HEK293T (cell line): ENCODE results near the gene TRERF1.

Experiments used
- CTCF ChIA-PET: fragments of 350-600 bp; formaldehyde crosslinking; extraction: SDS; loops from one replicate; lab custom pipeline; 2021; ENCODE audit warnings: antibody characterized with exemption, inconsistent platforms; lab: Yijun Ruan, JAX
- POLR2A ChIA-PET: fragments of 350-600 bp; formaldehyde crosslinking; extraction: SDS; loops from one replicate; lab custom pipeline; 2020; ENCODE audit warnings: antibody characterized with exemption, inconsistent platforms; lab: Yijun Ruan, JAX
- DNase-seq: peaks from one replicate; pipeline ENCODE4 v3.0.0; 2012; ENCODE audit warnings: mixed read lengths; ENCODE audit errors: extremely low spot score
- BHLHE40 ChIP-seq: fragments of 450-650 bp; IDR thresholded peaks from 2 replicates; pipeline ENCODE4 v1.6.1; 2016; ENCODE audit warnings: mild to moderate bottlenecking, moderate library complexity, borderline replicate concordance
- CTBP1 ChIP-seq: fragments of 450-650 bp; IDR thresholded peaks from 2 replicates; pipeline ENCODE4 v1.6.1; 2016; ENCODE audit warnings: borderline replicate concordance
- ELF4 ChIP-seq: fragments of 450-650 bp; IDR thresholded peaks from 2 replicates; pipeline ENCODE4 v1.6.1; 2017; ENCODE audit warnings: antibody characterized with exemption
- FOXA1 ChIP-seq: fragments of 450-650 bp; IDR thresholded peaks from 2 replicates; pipeline ENCODE4 v1.6.1; 2016; ENCODE audit warnings: mild to moderate bottlenecking
- FOXK2 ChIP-seq: fragments of 450-650 bp; IDR thresholded peaks from 2 replicates; pipeline ENCODE4 v1.6.1; 2016; ENCODE audit warnings: mild to moderate bottlenecking
- FOXM1 ChIP-seq: fragments of 450-650 bp; IDR thresholded peaks from 2 replicates; pipeline ENCODE4 v1.6.1; 2017; ENCODE audit warnings: mild to moderate bottlenecking, borderline replicate concordance
- HDGF ChIP-seq: fragments of 450-650 bp; IDR thresholded peaks from 2 replicates; pipeline ENCODE4 v1.6.1; 2017; ENCODE audit warnings: antibody characterized with exemption, borderline replicate concordance
- L3MBTL2 ChIP-seq: fragments of 450-650 bp; conservative IDR thresholded peaks from 2 replicates; pipeline ENCODE4 v1.6.1; 2016; ENCODE audit warnings: mild to moderate bottlenecking
- LEF1 ChIP-seq: fragments of 450-650 bp; IDR thresholded peaks from 2 replicates; pipeline ENCODE4 v1.6.1; 2017; ENCODE audit warnings: mild to moderate bottlenecking, borderline replicate concordance
- NFRKB ChIP-seq: fragments of 450-650 bp; IDR thresholded peaks from 2 replicates; pipeline ENCODE4 v1.6.1; 2016; ENCODE audit warnings: mild to moderate bottlenecking, moderate library complexity
- SP1 ChIP-seq: fragments of 450-650 bp; IDR thresholded peaks from 2 replicates; pipeline ENCODE4 v1.6.1; 2017
- SUZ12 ChIP-seq: fragments of 450-650 bp; IDR thresholded peaks from 2 replicates; pipeline ENCODE4 v1.6.1; 2016; ENCODE audit warnings: mild to moderate bottlenecking
- TARDBP ChIP-seq: fragments of 450-650 bp; IDR thresholded peaks from 2 replicates; pipeline ENCODE4 v1.6.1; 2016
- ZNF384 ChIP-seq: fragments of 450-650 bp; IDR thresholded peaks from 2 replicates; pipeline ENCODE4 v1.6.1; 2016
- TF ChIP-seq, protein P1 (sequence below): fragments of 450-650 bp; IDR thresholded peaks from 2 replicates; pipeline ENCODE4 v1.6.1; 2016

TRERF1 gene

DNA sequence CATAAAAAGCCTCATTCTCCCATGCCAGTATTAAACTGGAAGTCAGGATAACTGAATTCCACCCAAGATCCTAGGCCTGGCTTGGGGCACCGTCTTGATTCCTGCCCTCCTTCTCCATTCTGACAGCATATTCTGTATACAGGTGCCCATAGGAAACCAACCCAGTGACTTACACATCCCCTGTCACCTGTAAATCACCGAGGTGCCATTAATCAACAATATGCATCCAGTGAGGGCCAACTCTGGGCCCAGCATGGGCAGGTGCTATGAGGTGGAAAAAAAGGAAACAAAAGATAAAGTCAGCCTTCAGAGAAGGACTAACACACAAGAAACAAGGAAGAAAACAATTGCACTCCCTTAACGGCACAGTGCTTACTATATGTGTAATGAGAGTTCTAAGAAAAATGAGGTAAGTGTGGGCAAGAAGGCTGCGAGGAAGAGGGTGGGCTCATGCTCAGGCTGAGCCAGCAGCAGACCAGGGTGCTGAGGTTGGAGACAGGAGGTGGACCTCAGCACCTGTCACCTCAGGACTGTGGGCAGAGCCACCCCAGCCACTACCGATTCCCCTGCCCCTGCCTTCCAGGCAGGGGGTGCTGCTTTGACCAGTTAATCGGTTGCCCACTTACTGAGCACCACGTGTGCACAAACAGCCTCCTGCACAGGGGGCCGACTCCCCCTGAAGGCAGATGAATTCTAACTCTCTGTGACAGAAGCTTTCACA, 105.9 kb downstream of the TRERF1 start:
- TF ChIP-seq BHLHE40 (no peak), LEF1 (no peak), SUZ12 (no peak), FOXM1 (no peak), HDGF (no peak), L3MBTL2 (no peak), SP1 (no peak), ELF4 (no peak), TARDBP (no peak)
- TF ChIP-seq, protein P1, sequence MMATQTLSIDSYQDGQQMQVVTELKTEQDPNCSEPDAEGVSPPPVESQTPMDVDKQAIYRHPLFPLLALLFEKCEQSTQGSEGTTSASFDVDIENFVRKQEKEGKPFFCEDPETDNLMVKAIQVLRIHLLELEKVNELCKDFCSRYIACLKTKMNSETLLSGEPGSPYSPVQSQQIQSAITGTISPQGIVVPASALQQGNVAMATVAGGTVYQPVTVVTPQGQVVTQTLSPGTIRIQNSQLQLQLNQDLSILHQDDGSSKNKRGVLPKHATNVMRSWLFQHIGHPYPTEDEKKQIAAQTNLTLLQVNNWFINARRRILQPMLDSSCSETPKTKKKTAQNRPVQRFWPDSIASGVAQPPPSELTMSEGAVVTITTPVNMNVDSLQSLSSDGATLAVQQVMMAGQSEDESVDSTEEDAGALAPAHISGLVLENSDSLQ: no peak
- POLR2A ChIA-PET: no interaction called here
- CTCF ChIA-PET: no interaction called here
- no peak for DNase-seq

DNA sequence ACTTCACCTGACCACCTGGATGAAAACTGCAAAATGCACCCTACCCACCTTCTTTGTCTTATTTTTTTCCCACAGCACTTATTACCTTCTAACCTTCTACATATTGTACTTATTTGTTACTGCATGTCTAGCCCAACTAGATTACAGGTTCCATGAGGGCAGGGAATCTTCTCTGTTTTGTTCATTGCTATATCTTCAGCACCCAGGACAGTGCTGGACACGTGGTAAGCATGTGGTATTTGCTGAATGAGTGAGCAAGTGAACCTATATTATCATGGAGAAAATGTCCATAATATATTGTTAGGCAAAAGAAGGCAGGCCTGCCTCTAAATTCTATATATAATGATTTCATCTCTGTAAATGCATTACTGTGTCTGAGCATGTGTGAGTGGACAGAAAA, 107.0 kb downstream of the TRERF1 start:
- DNase-seq: no peak
- TF ChIP-seq SUZ12: no peak
- ChIA-PET CTCF (no interaction called here), POLR2A (no interaction called here)

DNA sequence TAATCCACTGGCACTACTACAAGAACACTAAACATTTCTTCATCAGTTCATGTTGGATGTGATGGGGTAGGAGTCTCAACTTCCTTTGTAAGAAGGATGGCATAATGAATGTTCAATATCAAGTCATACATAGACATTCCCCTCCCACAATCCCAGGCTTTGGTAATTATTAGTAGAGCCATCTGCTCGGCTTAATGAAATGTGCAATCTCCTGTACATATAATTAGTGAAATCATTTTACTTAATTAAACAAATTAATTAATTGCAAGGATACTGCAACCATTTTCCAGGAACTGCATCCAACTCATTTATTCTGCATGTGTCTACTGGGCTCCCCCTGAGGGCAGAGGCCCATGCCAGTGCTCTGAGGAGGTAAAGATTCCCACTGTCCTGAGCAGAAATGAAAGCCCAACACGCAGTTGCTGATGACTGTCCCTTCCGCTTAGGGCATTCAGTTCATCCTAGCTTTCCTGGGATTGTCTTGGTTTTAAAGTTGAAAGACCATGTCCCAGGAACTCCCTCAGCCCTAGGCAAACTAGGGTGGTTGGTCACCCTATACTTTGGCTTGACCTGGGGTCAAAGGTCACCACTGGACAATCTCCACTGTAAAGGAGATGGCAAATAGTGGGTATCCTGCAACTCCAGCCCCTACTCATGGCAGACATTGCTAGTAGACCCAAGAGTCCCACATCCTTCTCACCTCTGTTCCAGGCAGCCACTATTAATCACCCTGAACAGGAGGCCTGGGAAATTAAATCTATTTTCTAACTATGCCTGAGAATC, 109.8 kb downstream of the TRERF1 start:
- no peak for TF ChIP-seq CTBP1
- no peak for TF ChIP-seq FOXM1
- no peak for TF ChIP-seq SUZ12
- no peak for TF ChIP-seq HDGF
- no peak for TF ChIP-seq FOXA1
- no peak for TF ChIP-seq ELF4
- TF ChIP-seq L3MBTL2: no peak
- TF ChIP-seq NFRKB: no peak
- ChIA-PET CTCF (no interaction called here), POLR2A (no interaction called here)
- DNase-seq: no peak

DNA sequence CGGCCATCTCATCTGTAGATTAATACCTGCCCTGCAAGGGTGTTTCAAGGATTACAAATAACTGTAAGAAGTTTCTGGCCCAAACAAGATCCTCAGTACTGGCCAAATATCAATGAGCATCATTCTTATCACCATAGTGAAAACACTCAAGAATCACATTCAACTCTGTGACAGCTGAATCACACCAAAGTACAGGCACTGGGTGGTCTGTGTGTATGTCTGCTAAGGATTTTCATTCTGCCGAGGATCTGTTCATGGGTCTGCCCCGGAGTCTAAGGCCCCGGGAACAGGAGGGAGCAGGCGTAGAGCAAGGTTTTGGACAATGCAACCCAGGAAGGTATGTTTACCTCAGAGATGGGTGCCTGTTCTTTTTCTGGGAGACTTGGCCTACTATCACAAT, 110.5 kb downstream of the TRERF1 start:
- ChIA-PET CTCF (no interaction called here), POLR2A (no interaction called here)
- TF ChIP-seq ELF4 (no peak), TARDBP (no peak), FOXM1 (no peak)
- DNase-seq: no peak

DNA sequence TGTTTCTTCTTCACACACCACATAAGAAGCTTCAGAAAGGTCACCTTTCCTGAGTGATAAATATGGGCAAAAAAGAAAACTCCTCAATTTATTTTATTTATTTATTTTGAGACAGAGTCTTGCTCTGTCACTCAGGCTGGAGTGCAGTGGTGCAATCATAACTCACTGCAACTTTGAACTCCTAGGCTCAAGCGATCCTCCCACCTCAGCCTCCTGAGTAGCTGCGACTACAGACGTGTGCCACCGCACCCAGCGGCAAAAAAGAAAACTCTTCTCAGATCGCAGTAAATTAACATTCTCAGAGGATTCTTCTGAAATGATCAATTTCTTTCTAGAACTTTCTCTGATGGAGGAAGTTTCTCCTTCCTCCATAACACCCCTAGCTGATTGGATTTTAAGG, 111.2 kb downstream of the TRERF1 start:
- no peak for DNase-seq
- ChIA-PET CTCF (no interaction called here), POLR2A (no interaction called here)
- no peak for TF ChIP-seq SUZ12
- no peak for TF ChIP-seq BHLHE40

DNA sequence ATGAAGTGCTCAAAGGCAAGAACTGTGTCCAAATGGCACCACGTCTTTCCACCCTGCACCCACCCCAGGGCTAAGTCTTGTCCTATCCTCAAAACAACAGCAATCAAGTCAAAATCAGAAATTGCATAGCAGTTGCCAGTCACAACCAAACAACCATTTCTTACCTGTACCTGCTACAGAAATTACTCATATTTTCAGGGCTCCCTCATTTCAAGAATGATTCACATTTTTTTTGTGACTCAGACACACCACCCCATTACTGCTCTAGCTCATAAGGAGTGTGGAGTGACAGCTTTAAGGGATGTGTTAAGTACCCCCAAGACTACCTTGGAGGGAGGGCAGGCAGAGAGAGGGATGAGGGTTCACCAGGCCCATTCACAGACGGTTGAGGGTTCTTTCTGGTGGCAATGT, 111.7 kb downstream of the TRERF1 start:
- ChIA-PET CTCF (no interaction called here), POLR2A (no interaction called here)
- TF ChIP-seq ELF4 (no peak), L3MBTL2 (no peak), FOXM1 (no peak)
- TF ChIP-seq, protein P1: no peak
- no peak for DNase-seq

DNA sequence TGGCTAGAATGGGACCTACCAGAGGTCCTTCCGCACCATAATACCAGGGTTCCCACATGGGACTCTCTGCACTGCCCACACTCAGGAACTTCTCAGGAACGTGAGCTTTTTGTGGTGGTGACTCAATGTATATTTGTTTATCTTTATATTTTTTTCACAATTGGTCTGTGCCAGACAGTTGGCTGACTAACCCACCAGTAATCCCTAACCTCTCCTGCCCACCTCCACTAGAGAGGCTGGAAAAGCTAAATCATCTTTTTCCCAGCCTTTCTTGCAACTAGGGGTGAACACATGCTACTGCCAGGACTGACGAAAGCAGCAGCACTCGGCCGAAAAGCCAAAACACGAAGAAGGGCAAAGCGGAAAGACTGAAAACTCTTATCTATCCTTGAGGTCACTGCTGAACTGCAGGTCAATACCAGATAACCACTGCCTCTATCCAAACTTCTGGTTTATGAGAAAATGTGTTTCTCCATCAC, 112.9 kb downstream of the TRERF1 start:
- no peak for DNase-seq
- POLR2A ChIA-PET: no interaction called here
- no peak for TF ChIP-seq FOXK2
- TF ChIP-seq ZNF384: no peak
- no peak for TF ChIP-seq ELF4
- no peak for TF ChIP-seq SUZ12
- TF ChIP-seq BHLHE40: no peak
- no peak for TF ChIP-seq HDGF
- no peak for TF ChIP-seq SP1
- no peak for TF ChIP-seq FOXA1
- no peak for TF ChIP-seq TARDBP
- TF ChIP-seq FOXM1: no peak
- no peak for TF ChIP-seq NFRKB
- TF ChIP-seq LEF1: no peak
- CTCF ChIA-PET: no interaction called here
